ENCODE results near the gene TRIM7. TPM values are rescaled to one million over a fixed set of nuclear protein-coding genes. Genes with fewer than 3 reads are reported as not detected.

TRIM7 gene
- total RNA-seq, 1 experiment from 2014 or later: 25.8 TPM

DNA sequence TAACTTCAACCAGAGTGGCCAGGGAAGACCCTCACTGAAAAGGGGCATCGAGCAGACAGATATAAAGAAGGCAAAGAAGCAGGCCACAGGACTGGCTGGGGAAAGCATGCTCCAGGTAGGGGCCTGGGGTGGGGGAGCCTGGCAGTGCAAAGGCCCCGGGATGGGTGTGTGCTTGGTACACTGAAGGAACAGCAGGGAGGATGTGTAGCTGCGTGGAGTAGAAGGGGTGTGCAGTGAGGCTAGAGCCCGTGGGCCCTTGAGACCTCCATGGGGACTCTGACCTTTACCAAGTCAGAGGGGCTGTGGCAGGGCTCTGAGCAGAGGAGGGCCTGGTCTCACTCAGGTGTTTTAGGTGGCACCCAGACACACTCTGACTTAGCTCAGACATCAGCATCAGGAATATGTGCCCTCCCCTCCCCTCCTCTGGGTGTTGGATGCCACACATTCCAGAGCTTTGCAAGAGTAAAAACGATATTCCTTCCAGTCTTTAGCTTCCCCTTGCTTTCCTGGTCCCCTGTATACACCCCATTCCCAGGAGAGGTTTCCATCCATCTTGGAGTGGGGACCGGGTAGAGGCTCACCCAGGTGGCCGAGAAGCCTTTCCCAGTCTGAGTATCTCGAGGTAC, 7.6 kb downstream of the TRIM7 start:
- intact Hi-C loops (cut with micrococcal nuclease; ENCODE audit: unreplicated experiment) (no loop called here), in situ Hi-C loops (cut with HindIII; ENCODE audit: low pct_unique_long_range_greater_than_20kb, low sequenced_read_pairs) (no loop called here)
- Histone ChIP-seq H3K27ac (ENCODE audit: low read length) (no peak overlapping the region), H3K9me3 (ENCODE audit: control insufficient read depth, insufficient read depth, low read depth, low read length) (no peaks in the 10 kb centered on the region), H3K36me3 (ENCODE audit: control insufficient read depth, insufficient read depth, low read length) (no peaks in the 10 kb centered on the region), H3K4me1 (ENCODE audit: control insufficient read depth, insufficient read depth, low read length) (peaks cover 20% of the 10 kb centered on the region), H3K4me3 (ENCODE audit: low read depth in 2 of 2, low read length in 2 of 2) (no peak overlapping the region), H3K27me3 (ENCODE audit: control insufficient read depth, insufficient read depth, low read length) (no peaks in the 10 kb centered on the region)
- ATAC-seq (no peak; the same call in 1 of the 2 replicates), DNase-seq (ENCODE audit: low read depth, low spot score) (no peak)
- POLR2A ChIA-PET: no interaction called here
- BruUV-seq (replicated peaks): no TSS peak
- CTCF ChIA-PET: no interaction called here
- TF ChIP-seq, protein P1, sequence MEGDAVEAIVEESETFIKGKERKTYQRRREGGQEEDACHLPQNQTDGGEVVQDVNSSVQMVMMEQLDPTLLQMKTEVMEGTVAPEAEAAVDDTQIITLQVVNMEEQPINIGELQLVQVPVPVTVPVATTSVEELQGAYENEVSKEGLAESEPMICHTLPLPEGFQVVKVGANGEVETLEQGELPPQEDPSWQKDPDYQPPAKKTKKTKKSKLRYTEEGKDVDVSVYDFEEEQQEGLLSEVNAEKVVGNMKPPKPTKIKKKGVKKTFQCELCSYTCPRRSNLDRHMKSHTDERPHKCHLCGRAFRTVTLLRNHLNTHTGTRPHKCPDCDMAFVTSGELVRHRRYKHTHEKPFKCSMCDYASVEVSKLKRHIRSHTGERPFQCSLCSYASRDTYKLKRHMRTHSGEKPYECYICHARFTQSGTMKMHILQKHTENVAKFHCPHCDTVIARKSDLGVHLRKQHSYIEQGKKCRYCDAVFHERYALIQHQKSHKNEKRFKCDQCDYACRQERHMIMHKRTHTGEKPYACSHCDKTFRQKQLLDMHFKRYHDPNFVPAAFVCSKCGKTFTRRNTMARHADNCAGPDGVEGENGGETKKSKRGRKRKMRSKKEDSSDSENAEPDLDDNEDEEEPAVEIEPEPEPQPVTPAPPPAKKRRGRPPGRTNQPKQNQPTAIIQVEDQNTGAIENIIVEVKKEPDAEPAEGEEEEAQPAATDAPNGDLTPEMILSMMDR (IDR thresholded peaks at IDR 0.05): no peak
- TF ChIP-seq POLR2AphosphoS5 (IDR thresholded peaks at IDR 0.05; ENCODE audit: low read depth, low read length) (no peak), SIN3A (IDR thresholded peaks at IDR 0.05; ENCODE audit: borderline replicate concordance, insufficient read depth, low read depth, low read length) (no peak), TCF7L2 (IDR thresholded peaks at IDR 0.05; ENCODE audit: low read depth, low read length) (no peak)
- TF ChIP-seq, protein P2, sequence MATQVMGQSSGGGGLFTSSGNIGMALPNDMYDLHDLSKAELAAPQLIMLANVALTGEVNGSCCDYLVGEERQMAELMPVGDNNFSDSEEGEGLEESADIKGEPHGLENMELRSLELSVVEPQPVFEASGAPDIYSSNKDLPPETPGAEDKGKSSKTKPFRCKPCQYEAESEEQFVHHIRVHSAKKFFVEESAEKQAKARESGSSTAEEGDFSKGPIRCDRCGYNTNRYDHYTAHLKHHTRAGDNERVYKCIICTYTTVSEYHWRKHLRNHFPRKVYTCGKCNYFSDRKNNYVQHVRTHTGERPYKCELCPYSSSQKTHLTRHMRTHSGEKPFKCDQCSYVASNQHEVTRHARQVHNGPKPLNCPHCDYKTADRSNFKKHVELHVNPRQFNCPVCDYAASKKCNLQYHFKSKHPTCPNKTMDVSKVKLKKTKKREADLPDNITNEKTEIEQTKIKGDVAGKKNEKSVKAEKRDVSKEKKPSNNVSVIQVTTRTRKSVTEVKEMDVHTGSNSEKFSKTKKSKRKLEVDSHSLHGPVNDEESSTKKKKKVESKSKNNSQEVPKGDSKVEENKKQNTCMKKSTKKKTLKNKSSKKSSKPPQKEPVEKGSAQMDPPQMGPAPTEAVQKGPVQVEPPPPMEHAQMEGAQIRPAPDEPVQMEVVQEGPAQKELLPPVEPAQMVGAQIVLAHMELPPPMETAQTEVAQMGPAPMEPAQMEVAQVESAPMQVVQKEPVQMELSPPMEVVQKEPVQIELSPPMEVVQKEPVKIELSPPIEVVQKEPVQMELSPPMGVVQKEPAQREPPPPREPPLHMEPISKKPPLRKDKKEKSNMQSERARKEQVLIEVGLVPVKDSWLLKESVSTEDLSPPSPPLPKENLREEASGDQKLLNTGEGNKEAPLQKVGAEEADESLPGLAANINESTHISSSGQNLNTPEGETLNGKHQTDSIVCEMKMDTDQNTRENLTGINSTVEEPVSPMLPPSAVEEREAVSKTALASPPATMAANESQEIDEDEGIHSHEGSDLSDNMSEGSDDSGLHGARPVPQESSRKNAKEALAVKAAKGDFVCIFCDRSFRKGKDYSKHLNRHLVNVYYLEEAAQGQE (IDR thresholded peaks at IDR 0.05; ENCODE audit: insufficient read depth in 1 of 2, low read depth in 2 of 2, low read length in 1 of 2): no peak

DNA sequence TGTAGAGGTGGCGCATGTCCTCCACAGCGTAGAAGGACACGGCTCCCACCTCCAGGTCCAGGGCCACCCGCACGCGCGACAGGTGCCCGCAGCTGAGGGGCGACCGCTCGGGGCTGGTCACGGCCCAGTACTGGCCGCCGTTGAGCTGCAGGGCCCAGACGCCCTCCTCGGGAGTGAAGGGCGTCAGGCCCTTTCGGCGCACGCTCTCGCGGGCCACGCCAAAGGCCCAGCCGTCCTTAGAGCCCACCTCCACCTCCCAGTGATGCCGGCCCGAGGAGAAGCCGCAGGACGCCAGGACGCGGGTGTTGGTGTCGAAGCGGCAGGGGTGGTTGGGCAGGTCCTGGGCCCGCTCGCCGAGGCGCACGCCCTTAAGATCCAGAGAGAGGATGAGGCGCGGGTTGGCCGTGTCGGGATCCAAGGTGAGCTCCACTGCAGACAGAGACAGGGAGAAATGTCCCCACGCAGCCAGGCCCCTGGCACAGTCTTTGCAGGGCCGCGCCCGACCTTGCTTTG, 9.7 kb downstream of the TRIM7 start:
- Histone ChIP-seq H3K27ac (ENCODE audit: low read length) (no peak overlapping the region), H3K4me3 (ENCODE audit: low read depth in 2 of 2, low read length in 2 of 2) (no peak overlapping the region), H3K36me3 (ENCODE audit: control insufficient read depth, insufficient read depth, low read length) (no peaks in the 10 kb centered on the region), H3K27me3 (ENCODE audit: control insufficient read depth, insufficient read depth, low read length) (no peaks in the 10 kb centered on the region), H3K9me3 (ENCODE audit: control insufficient read depth, insufficient read depth, low read depth, low read length) (no peaks in the 10 kb centered on the region), H3K4me1 (ENCODE audit: control insufficient read depth, insufficient read depth, low read length) (peaks cover 22% of the 10 kb centered on the region)
- DNase-seq (ENCODE audit: low read depth, low spot score): no peak
- BruUV-seq (replicated peaks): no TSS peak
- POLR2A ChIA-PET: no interaction called here
- ATAC-seq: no peak
- intact Hi-C loops (cut with micrococcal nuclease; ENCODE audit: unreplicated experiment): no loop called here
- in situ Hi-C loops (cut with HindIII; ENCODE audit: low pct_unique_long_range_greater_than_20kb, low sequenced_read_pairs): no loop called here
- TF ChIP-seq, protein P2 (IDR thresholded peaks at IDR 0.05; ENCODE audit: insufficient read depth in 1 of 2, low read depth in 2 of 2, low read length in 1 of 2): no peak
- TF ChIP-seq TCF7L2 (IDR thresholded peaks at IDR 0.05; ENCODE audit: low read depth, low read length): no peak
- TF ChIP-seq SIN3A (IDR thresholded peaks at IDR 0.05; ENCODE audit: borderline replicate concordance, insufficient read depth, low read depth, low read length): no peak
- TF ChIP-seq, protein P1 (IDR thresholded peaks at IDR 0.05): no peak
- no peak for TF ChIP-seq POLR2AphosphoS5 (IDR thresholded peaks at IDR 0.05; ENCODE audit: low read depth, low read length)
- CTCF ChIA-PET: no interaction called here
